ENCODE results near the gene TOMM70.
"Not testable (repeated sequence)": the region's sequence is repeated elsewhere in the genome, so short reads cannot be mapped to it uniquely, and the experiment has no call there.

TOMM70 gene

DNA sequence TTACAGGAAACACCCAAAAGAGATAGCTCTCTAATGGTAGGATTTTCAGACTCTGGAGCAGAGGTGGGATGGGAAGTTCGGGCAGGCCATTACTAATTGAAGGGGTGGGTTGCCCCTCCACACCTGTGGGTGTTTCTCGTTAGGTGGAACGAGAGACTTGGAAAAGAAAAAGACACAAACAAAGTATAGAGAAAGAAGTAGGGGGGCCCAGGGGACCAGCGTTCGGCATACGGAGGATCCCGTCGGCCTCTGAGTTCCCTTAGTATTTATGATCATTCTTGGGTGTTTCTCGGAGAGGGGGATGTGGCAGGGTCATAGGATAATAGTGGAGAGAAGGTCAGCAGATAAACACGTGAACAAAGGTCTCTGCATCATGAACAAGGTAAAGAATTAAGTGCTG is 64.7 kb downstream of the TOMM70 start:
- not testable (repeated sequence) for DNase-seq (ENCODE audit: low spot score); H3K27me3 Mint-ChIP-seq (ENCODE audit: low read depth); H3K4me3 Mint-ChIP-seq; H3K9me3 Mint-ChIP-seq
- Mint-ChIP-seq H3K4me1 (ENCODE audit: low read depth) (peaks cover 21% of the 10 kb centered on the region), H3K36me3 (ENCODE audit: low read depth) (peaks cover 12% of the 10 kb centered on the region), H3K27ac (peak overlapping the region; percentile 31)

GRCh38 chr3:100335434-100335833 is 65.5 kb downstream of the TOMM70 start:
- Mint-ChIP-seq H3K36me3 (ENCODE audit: low read depth) (peaks cover 5% of the 10 kb centered on the region), H3K27ac (peak overlapping the region; percentile 90), H3K27me3 (ENCODE audit: low read depth) (no peaks in the 10 kb centered on the region), H3K9me3 (no peaks in the 10 kb centered on the region), H3K4me1 (ENCODE audit: low read depth) (peaks cover 21% of the 10 kb centered on the region), H3K4me3 (peak overlapping the region; percentile 86)
- DNase-seq (ENCODE audit: low spot score) = no peak

- Mint-ChIP-seq H3K27me3 (ENCODE audit: low read depth) (no peaks in the 10 kb centered on the region), H3K27ac (peak within 1 kb of the TSS; percentile 90), H3K4me1 (ENCODE audit: low read depth) (peaks cover 21% of the 10 kb centered on the region), H3K36me3 (ENCODE audit: low read depth) (peaks cover 3% of the 10 kb centered on the region), H3K4me3 (peak within 1 kb of the TSS; percentile 86), H3K9me3 (no peaks in the 10 kb centered on the region)
- peak; percentile 81 for DNase-seq (ENCODE audit: low spot score)
Observed at GRCh38 chr3:100334488-100335351, 66.2 kb downstream of the TOMM70 start, which contains the start of gene NIT2. Gene NIT2 (plus strand): TSS chr3:100334757. CDS start chr3:100334792, 35 bp downstream.

DNA sequence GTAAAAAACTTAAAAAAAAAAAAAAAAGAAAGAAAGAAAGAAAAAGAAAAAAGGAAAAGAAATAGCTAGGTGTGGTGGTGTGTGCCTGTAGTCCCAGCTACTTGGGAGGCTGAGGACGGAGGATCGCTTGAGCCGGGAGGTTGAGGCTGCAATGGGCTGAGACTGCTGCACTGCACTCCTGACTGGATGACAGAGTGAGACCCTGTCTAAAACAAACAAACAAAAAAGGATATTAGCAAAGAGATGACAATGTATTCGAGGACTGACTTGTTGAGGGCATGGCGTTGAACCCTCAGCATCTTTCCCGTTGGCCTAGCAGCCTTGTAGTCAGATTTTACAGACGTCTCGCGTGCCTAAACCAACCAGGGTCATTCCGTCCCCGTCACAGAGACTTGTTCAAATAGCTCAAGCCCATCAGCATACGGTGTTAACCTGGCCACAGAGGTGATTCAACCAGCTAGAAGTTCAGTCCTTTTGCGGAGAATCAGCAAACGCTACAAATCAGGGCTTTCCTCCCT is 66.9 kb downstream of the TOMM70 start:
- H3K27ac Mint-ChIP-seq = peak overlapping the region; percentile 60
- H3K36me3 Mint-ChIP-seq (ENCODE audit: low read depth) = no peaks in the 10 kb centered on the region
- peak overlapping the region; percentile 81 for H3K4me3 Mint-ChIP-seq
- DNase-seq (ENCODE audit: low spot score) = no peak
- H3K4me1 Mint-ChIP-seq (ENCODE audit: low read depth) = peaks cover 21% of the 10 kb centered on the region
- H3K27me3 Mint-ChIP-seq (ENCODE audit: low read depth) = no peaks in the 10 kb centered on the region
- H3K9me3 Mint-ChIP-seq = no peaks in the 10 kb centered on the region

GRCh38 chr3:100333051-100333450 is 67.8 kb downstream of the TOMM70 start:
- H3K4me1 Mint-ChIP-seq (ENCODE audit: low read depth) = peaks cover 21% of the 10 kb centered on the region
- H3K27ac Mint-ChIP-seq = no peak overlapping the region
- no peaks in the 10 kb centered on the region for H3K9me3 Mint-ChIP-seq
- no peaks in the 10 kb centered on the region for H3K27me3 Mint-ChIP-seq (ENCODE audit: low read depth)
- DNase-seq (ENCODE audit: low spot score) = no peak
- no peaks in the 10 kb centered on the region for H3K36me3 Mint-ChIP-seq (ENCODE audit: low read depth)
- no peak overlapping the region for H3K4me3 Mint-ChIP-seq

GRCh38 chr3:100331660-100332059 is 69.2 kb downstream of the TOMM70 start:
- no peak for DNase-seq (ENCODE audit: low spot score)
- H3K27me3 Mint-ChIP-seq (ENCODE audit: low read depth) = no peaks in the 10 kb centered on the region
- peaks cover 9% of the 10 kb centered on the region for H3K9me3 Mint-ChIP-seq
- peaks cover 21% of the 10 kb centered on the region for H3K4me1 Mint-ChIP-seq (ENCODE audit: low read depth)
- H3K36me3 Mint-ChIP-seq (ENCODE audit: low read depth) = peaks cover 7% of the 10 kb centered on the region
- no peak overlapping the region for H3K27ac Mint-ChIP-seq
- H3K4me3 Mint-ChIP-seq = no peak overlapping the region

- H3K36me3 Mint-ChIP-seq (ENCODE audit: low read depth) = peaks cover 10% of the 10 kb centered on the region
- peaks cover 14% of the 10 kb centered on the region for H3K4me1 Mint-ChIP-seq (ENCODE audit: low read depth)
- H3K27me3 Mint-ChIP-seq (ENCODE audit: low read depth) = no peaks in the 10 kb centered on the region
- no peak overlapping the region for H3K27ac Mint-ChIP-seq
- no peak for DNase-seq (ENCODE audit: low spot score)
- no peak overlapping the region for H3K4me3 Mint-ChIP-seq
- peaks cover 9% of the 10 kb centered on the region for H3K9me3 Mint-ChIP-seq
Observed at GRCh38 chr3:100330651-100331050, 70.2 kb downstream of the TOMM70 start.

DNA sequence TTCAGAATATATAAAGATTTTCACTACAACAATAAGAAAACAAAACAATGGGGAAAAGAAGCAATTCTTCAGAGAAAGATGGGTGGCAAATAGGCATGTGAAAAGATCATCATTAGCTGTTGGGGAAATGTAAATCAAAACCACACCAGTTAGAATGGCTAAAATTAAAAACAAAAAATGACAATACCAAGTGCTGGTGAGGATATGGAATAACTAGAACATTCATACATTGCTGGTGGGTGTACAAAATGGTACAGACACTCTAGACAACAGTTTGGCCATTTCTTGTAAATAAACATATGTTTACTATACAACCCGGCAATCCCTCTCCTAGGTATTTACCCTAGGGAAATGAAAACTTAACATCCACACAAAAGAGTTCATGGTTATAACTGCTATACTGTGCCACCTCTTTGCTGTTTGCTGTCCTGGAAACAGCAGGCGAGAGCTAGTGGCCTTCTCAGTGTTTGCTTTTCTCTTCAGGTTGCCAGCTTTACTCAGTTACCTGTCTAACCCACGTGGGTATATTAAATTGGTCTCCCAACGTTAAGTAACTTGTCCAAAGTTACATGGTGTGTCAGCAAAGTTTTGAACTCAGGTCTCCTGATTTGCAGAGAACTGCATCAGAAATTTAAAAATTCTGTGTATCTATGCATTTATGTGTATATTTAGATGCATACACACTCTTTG is 70.9 kb downstream of the TOMM70 start:
- Mint-ChIP-seq H3K9me3 (peaks cover 9% of the 10 kb centered on the region), H3K36me3 (ENCODE audit: low read depth) (peaks cover 11% of the 10 kb centered on the region), H3K4me1 (ENCODE audit: low read depth) (peaks cover 7% of the 10 kb centered on the region), H3K27ac (no peak overlapping the region), H3K4me3 (no peak overlapping the region), H3K27me3 (ENCODE audit: low read depth) (no peaks in the 10 kb centered on the region)
- no peak for DNase-seq (ENCODE audit: low spot score)

DNA sequence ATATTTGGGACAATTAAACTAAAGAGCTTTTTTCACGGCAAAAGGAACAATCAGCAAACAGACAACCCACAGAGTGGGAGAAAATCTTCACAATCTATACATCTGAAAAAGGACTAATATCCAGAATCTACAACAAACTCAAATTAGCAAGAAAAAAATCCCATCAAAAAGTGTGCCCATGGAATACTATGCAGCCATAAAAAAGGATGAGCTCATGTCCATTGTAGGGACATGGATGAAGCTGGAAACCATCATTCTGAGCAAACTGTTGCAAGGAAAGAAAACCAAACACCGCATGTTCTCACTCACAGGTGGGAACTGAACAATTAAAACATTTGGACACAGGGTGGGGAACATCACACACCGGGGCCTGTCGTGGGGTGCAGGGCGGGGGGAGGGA is 73.5 kb downstream of the TOMM70 start:
- not testable (repeated sequence) for H3K4me3 Mint-ChIP-seq, H3K27ac Mint-ChIP-seq

GRCh38 chr3:100325827-100326226 is 75.1 kb downstream of the TOMM70 start:
- peaks cover 11% of the 10 kb centered on the region for H3K36me3 Mint-ChIP-seq (ENCODE audit: low read depth)
- H3K27ac Mint-ChIP-seq = no peak overlapping the region
- DNase-seq (ENCODE audit: low spot score) = no peak
- H3K27me3 Mint-ChIP-seq (ENCODE audit: low read depth) = no peaks in the 10 kb centered on the region
- no peak overlapping the region for H3K4me3 Mint-ChIP-seq
- H3K4me1 Mint-ChIP-seq (ENCODE audit: low read depth) = no peaks in the 10 kb centered on the region
- H3K9me3 Mint-ChIP-seq = peaks cover 9% of the 10 kb centered on the region

More for the DNA sequence above, 73.5 kb downstream of the TOMM70 start:
- H3K9me3 Mint-ChIP-seq; H3K27me3 Mint-ChIP-seq (ENCODE audit: low read depth); H3K4me1 Mint-ChIP-seq (ENCODE audit: low read depth); DNase-seq (ENCODE audit: low spot score): not testable (repeated sequence)
- H3K36me3 Mint-ChIP-seq (ENCODE audit: low read depth) = peaks cover 11% of the 10 kb centered on the region

- no peaks in the 10 kb centered on the region for H3K4me1 Mint-ChIP-seq (ENCODE audit: low read depth)
- H3K9me3 Mint-ChIP-seq = peaks cover 9% of the 10 kb centered on the region
- peaks cover 16% of the 10 kb centered on the region for H3K36me3 Mint-ChIP-seq (ENCODE audit: low read depth)
Observed at GRCh38 chr3:100324044-100324443, 76.8 kb downstream of the TOMM70 start.

DNA sequence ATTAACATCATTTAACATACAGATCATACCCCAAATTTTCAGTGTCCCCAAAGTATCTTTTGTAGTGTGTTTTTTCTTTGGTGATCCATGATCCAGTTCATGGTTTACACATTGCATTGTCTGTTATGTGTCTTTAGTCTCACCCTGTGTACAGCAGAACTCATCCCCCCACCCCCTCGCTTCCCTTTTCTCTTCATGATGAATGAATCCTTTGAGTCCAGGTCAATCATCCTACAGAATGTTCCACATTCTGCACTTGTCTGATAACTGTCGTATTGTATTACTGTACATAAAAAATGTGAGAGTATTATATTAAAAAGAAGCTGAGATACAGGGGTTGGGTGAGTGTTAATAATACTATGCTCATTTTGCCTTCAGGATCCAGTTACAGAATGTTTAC is 80.9 kb downstream of the TOMM70 start:
- H3K27me3 Mint-ChIP-seq (ENCODE audit: low read depth) = no peaks in the 10 kb centered on the region
- no peak overlapping the region for H3K4me3 Mint-ChIP-seq
- no peak for DNase-seq (ENCODE audit: low spot score)
- peaks cover 13% of the 10 kb centered on the region for H3K4me1 Mint-ChIP-seq (ENCODE audit: low read depth)
- peaks cover 11% of the 10 kb centered on the region for H3K36me3 Mint-ChIP-seq (ENCODE audit: low read depth)
- no peaks in the 10 kb centered on the region for H3K9me3 Mint-ChIP-seq
- peak overlapping the region; percentile 26 for H3K27ac Mint-ChIP-seq

More at GRCh38 chr3:100324044-100324443, 76.8 kb downstream of the TOMM70 start:
- H3K27ac Mint-ChIP-seq = no peak overlapping the region
- no peak overlapping the region for H3K4me3 Mint-ChIP-seq
- H3K27me3 Mint-ChIP-seq (ENCODE audit: low read depth) = no peaks in the 10 kb centered on the region
- no peak for DNase-seq (ENCODE audit: low spot score)

- H3K36me3 Mint-ChIP-seq (ENCODE audit: low read depth) = peaks cover 11% of the 10 kb centered on the region
- H3K4me1 Mint-ChIP-seq (ENCODE audit: low read depth) = peaks cover 13% of the 10 kb centered on the region
- H3K9me3 Mint-ChIP-seq = no peaks in the 10 kb centered on the region
- H3K27me3 Mint-ChIP-seq (ENCODE audit: low read depth) = no peaks in the 10 kb centered on the region
- peak overlapping the region; percentile 71 for H3K4me3 Mint-ChIP-seq
- peak overlapping the region; percentile 85 for H3K27ac Mint-ChIP-seq
- no peak for DNase-seq (ENCODE audit: low spot score)
Observed at GRCh38 chr3:100317912-100318311, 83.0 kb downstream of the TOMM70 start.

DNA sequence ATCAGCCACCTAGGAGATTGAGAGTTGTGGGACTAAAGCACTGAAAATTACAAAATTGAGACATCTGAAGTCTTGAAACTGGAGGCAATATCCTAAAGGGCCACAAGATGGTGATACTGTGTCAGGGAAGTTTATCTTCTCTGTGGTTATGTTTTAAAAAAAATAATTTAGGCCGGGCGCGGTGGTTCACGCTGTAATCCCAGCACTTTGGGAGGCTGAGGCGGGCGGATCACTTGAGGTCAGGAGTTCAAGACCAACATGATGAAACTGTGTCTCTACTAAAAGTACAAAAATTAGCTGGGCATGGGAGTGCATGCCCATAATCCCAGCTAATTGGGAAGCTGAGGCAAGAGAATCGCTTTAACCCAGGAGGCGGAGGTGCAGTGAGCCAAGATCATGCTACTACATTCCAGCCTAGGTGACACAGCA is 84.2 kb downstream of the TOMM70 start:
- peak overlapping the region; percentile 52 for H3K27ac Mint-ChIP-seq
- peak; percentile 25 for DNase-seq (ENCODE audit: low spot score)
- peak overlapping the region; percentile 51 for H3K4me3 Mint-ChIP-seq
- H3K27me3 Mint-ChIP-seq (ENCODE audit: low read depth) = no peaks in the 10 kb centered on the region
- H3K36me3 Mint-ChIP-seq (ENCODE audit: low read depth) = peaks cover 15% of the 10 kb centered on the region
- no peaks in the 10 kb centered on the region for H3K9me3 Mint-ChIP-seq
- H3K4me1 Mint-ChIP-seq (ENCODE audit: low read depth) = peaks cover 13% of the 10 kb centered on the region

Data from T-helper 2 cell treated with Interferon-gamma antibody and Interleukin-4, amounts not matched to agents 5 μg/mL and 100 μg/mL, for 36 hours (primary cell).